WTC11 (cell line): ENCODE data around the gene PCDH19. TPM values are rescaled to one million over a fixed set of nuclear protein-coding genes. Genes with fewer than 3 reads are reported as not detected.

Source experiments
- ATAC-seq: fragments of 200-7000 bp; cut with Tn5 transposase; 2 replicates; pipeline ENCODE4 v1.10.0; 2021; ENCODE audit warnings: mild to moderate bottlenecking, moderate library complexity
- CTCF ChIA-PET: fragments of 300-600 bp; sonication (Branson Sonifier 250); formaldehyde crosslinking; loops from one replicate; lab custom pipeline; 2021; ENCODE audit warnings: antibody characterized with exemption; lab: Charles Lee
- POLR2A ChIA-PET: fragments of 350-600 bp; sonication (Branson Sonifier 250); formaldehyde crosslinking; loops from one replicate; lab custom pipeline; 2021; ENCODE audit warnings: antibody characterized with exemption; lab: Charles Lee
- DNase-seq: peaks from one replicate; pipeline ENCODE4 v3.0.0; 2021; ENCODE audit warnings: low spot score
- H3K27ac Mint-ChIP-seq: 2 replicates; pipeline ENCODE4 v1.8.0; 2021; ENCODE audit warnings: mixed read lengths
- H3K27me3 Mint-ChIP-seq: 2 replicates; pipeline ENCODE4 v1.8.0; 2021; ENCODE audit warnings: low read depth, mild to moderate bottlenecking, moderate library complexity, mixed read lengths
- H3K36me3 Mint-ChIP-seq: 2 replicates; pipeline ENCODE4 v1.8.0; 2021; ENCODE audit warnings: mixed read lengths
- H3K4me1 Mint-ChIP-seq: 2 replicates; pipeline ENCODE4 v1.8.0; 2022; ENCODE audit warnings: mixed read lengths
- H3K4me3 Mint-ChIP-seq: 2 replicates; pipeline ENCODE4 v1.8.0; 2021; ENCODE audit warnings: mild to moderate bottlenecking, moderate library complexity, mixed read lengths
- H3K9me3 Mint-ChIP-seq: 2 replicates; pipeline ENCODE4 v1.8.0; 2021; ENCODE audit warnings: mixed read lengths
- CREB1 ChIP-seq: sonication (generic); formaldehyde crosslinking; IDR thresholded peaks from 2 replicates; pipeline ENCODE4 v1.8.0; 2023; ENCODE audit warnings: mild to moderate bottlenecking, missing genetic modification reagents
- EMX1 ChIP-seq: fragments of 250-450 bp; sonication (Bioruptor Pico); IDR thresholded peaks from 2 replicates; pipeline ENCODE4 v1.8.0; 2021; ENCODE audit warnings: mild to moderate bottlenecking
- ESRRA ChIP-seq: sonication (generic); formaldehyde crosslinking; IDR thresholded peaks from 2 replicates; pipeline ENCODE4 v1.8.1; 2022; ENCODE audit warnings: mild to moderate bottlenecking, missing genetic modification reagents, borderline replicate concordance
- FOXJ3 ChIP-seq: sonication (generic); formaldehyde crosslinking; IDR thresholded peaks from 2 replicates; pipeline ENCODE4 v1.9.0; 2021; ENCODE audit warnings: missing genetic modification reagents, mild to moderate bottlenecking, borderline replicate concordance
- FOXK1 ChIP-seq: sonication (generic); formaldehyde crosslinking; IDR thresholded peaks from 2 replicates; pipeline ENCODE4 v1.8.0; 2022; ENCODE audit warnings: mild to moderate bottlenecking, moderate library complexity, missing genetic modification reagents
- FOXP1 ChIP-seq: sonication (generic); formaldehyde crosslinking; IDR thresholded peaks from 2 replicates; pipeline ENCODE4 v1.8.0; 2022; ENCODE audit warnings: missing genetic modification reagents, mild to moderate bottlenecking, moderate library complexity, borderline replicate concordance
- GABPB1 ChIP-seq: sonication (generic); formaldehyde crosslinking; IDR thresholded peaks from 2 replicates; pipeline ENCODE4 v1.8.1; 2023; ENCODE audit warnings: mild to moderate bottlenecking, missing genetic modification reagents
- HMGA2 ChIP-seq: fragments of 250-450 bp; sonication (Bioruptor Pico); IDR thresholded peaks from 2 replicates; pipeline ENCODE4 v1.4.0; 2021; ENCODE audit warnings: mild to moderate bottlenecking, moderate library complexity
- JAZF1 ChIP-seq: fragments of 250-450 bp; sonication (Bioruptor Pico); IDR thresholded peaks from 2 replicates; pipeline ENCODE4 v1.9.0; 2021; ENCODE audit warnings: moderate library complexity, mild to moderate bottlenecking, inconsistent platforms
- NFATC4 ChIP-seq: fragments of 250-450 bp; sonication (Bioruptor Pico); IDR thresholded peaks from 2 replicates; pipeline ENCODE4 v1.9.0; 2021; ENCODE audit warnings: mild to moderate bottlenecking
- NFYB ChIP-seq: sonication (generic); formaldehyde crosslinking; conservative IDR thresholded peaks from 2 replicates; pipeline ENCODE4 v1.8.0; 2022; ENCODE audit warnings: low read depth, missing genetic modification reagents
- OVOL2 ChIP-seq: fragments of 250-450 bp; sonication (Bioruptor Pico); IDR thresholded peaks from 2 replicates; pipeline ENCODE4 v1.9.0; 2021; ENCODE audit warnings: mild to moderate bottlenecking, borderline replicate concordance
- RELA ChIP-seq: sonication (generic); formaldehyde crosslinking; IDR thresholded peaks from 2 replicates; pipeline ENCODE4 v1.8.1; 2022; ENCODE audit warnings: missing genetic modification reagents, mild to moderate bottlenecking, borderline replicate concordance
- RORB ChIP-seq: fragments of 250-450 bp; sonication (Bioruptor Pico); IDR thresholded peaks from 2 replicates; pipeline ENCODE4 v1.9.0; 2021; ENCODE audit warnings: mild to moderate bottlenecking
- TEAD1 ChIP-seq: sonication (generic); formaldehyde crosslinking; IDR thresholded peaks from 2 replicates; pipeline ENCODE4 v1.8.0; 2022; ENCODE audit warnings: mild to moderate bottlenecking, missing genetic modification reagents
- ZBTB21 ChIP-seq: sonication (generic); formaldehyde crosslinking; IDR thresholded peaks from 2 replicates; pipeline ENCODE4 v1.8.1; 2023; ENCODE audit warnings: mild to moderate bottlenecking, missing genetic modification reagents, borderline replicate concordance
- ZNF671 ChIP-seq: fragments of 250-450 bp; sonication (Bioruptor Pico); IDR thresholded peaks from 2 replicates; pipeline ENCODE4 v1.8.0; 2021; ENCODE audit warnings: mild to moderate bottlenecking
- total RNA-seq: library from RNA; stranded (reverse); gene quantifications from 3 replicates; pipeline ENCODE4 v1.2.3, GENCODE V29; 2021
- TF ChIP-seq, protein P1 (sequence below): sonication (generic); formaldehyde crosslinking; IDR thresholded peaks from 2 replicates; pipeline ENCODE4 v1.8.1; 2022; ENCODE audit warnings: missing genetic modification reagents, borderline replicate concordance
- TF ChIP-seq, protein P2 (sequence below): sonication (generic); formaldehyde crosslinking; IDR thresholded peaks from 2 replicates; pipeline ENCODE4 v1.8.1; 2022; ENCODE audit warnings: low read depth, mild to moderate bottlenecking, moderate library complexity, missing genetic modification reagents, borderline replicate concordance
- TF ChIP-seq, protein P3 (sequence below): sonication (generic); formaldehyde crosslinking; IDR thresholded peaks from 2 replicates; pipeline ENCODE4 v1.8.1; 2023; ENCODE audit warnings: mild to moderate bottlenecking, missing genetic modification reagents, borderline replicate concordance
- TF ChIP-seq, protein P4 (sequence below): sonication (generic); formaldehyde crosslinking; IDR thresholded peaks from 2 replicates; pipeline ENCODE4 v1.8.0; 2022; ENCODE audit warnings: mild to moderate bottlenecking, missing genetic modification reagents
- TF ChIP-seq, protein P5 (sequence below): sonication (generic); formaldehyde crosslinking; IDR thresholded peaks from 2 replicates; pipeline ENCODE4 v1.8.1; 2023; ENCODE audit warnings: mild to moderate bottlenecking, missing genetic modification reagents
- TF ChIP-seq, protein P6 (sequence below): fragments of 250-450 bp; sonication (Bioruptor Pico); IDR thresholded peaks from 2 replicates; pipeline ENCODE4 v1.8.0; 2021; ENCODE audit warnings: mild to moderate bottlenecking

PCDH19 gene
- total RNA-seq, 1 experiment from 2014 or later, result 1.5 TPM

DNA sequence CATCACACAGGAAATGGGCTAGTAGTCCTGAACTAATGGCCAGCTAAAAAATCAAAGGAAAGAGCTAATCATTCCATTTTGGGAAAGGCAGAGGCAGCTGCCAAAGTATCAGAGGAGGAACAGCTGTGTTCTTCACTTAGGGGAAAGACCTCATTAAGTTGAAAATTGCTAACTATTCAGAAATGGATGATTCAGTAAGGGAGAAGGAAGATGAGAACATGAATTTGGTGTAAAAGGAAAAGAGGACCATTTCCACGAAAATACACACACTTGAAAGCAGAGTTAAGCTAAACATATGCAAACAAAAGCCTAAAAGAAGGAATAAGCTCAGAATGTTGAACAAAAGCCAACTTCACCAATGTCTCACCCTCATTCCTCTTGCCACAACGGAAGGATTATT lies 90.4 kb downstream of the PCDH19 start (continued):
- TF ChIP-seq FOXJ3 (CRISPR knock-in tag), result no peak

DNA sequence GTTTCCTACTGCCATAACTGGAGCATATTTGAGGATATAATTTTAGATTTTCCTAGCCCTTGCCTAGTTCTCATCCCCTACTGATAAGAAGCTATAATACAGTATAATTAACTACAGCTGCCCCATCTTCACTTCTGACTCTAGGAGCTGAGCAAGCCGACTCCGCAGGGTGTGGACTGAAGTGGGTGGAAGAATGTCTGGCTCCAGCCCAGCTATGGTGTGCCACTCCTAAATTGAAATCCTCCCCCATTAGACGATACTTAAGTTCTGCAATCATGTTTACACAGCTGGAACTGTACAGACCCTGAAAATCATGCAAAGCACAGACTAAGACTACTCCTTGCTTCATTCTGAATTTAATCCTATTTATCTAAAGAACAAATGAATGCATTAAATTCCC lies 93.1 kb downstream of the PCDH19 start:
- DNase-seq (no peak), ATAC-seq (no peak)
- ChIA-PET CTCF (no interaction called here), POLR2A (no interaction called here)
- Mint-ChIP-seq H3K27ac (no peak overlapping the region), H3K36me3 (0 out of 2 replicates have a peak, but pooled peaks cover 2% of the 10 kb centered on the region), H3K9me3 (peaks cover 4% of the 10 kb centered on the region; the same call in 1 of the 2 replicates), H3K4me3 (no peak overlapping the region), H3K4me1 (no peaks in the 10 kb centered on the region), H3K27me3 (no peaks in the 10 kb centered on the region)
- TF ChIP-seq RELA (CRISPR knock-in tag), result no peak
- no peak for TF ChIP-seq GABPB1 (CRISPR knock-in tag)
- TF ChIP-seq TEAD1 (CRISPR knock-in tag), result no peak
- no peak for TF ChIP-seq FOXP1 (CRISPR knock-in tag)
- no peak for TF ChIP-seq JAZF1 (CRISPR knock-in tag)
- TF ChIP-seq ESRRA, result no peak

DNA sequence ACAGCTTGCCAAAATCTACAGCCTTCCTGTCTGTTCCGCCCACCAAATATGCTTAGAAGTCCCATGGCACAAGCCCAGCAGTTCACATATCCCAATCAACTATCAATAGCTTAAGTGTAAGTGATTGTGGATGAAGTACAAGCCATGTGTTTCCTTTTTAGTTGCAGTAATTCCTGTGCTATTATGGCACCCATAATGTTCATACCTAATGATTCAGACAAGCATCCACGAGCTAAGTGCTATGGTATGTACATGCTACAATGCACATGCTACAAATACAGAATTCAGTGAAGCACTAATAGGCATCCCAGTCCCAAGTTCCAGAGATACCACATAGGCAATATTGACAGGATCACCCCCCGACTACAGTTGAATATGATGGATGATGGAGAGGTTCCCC lies 94.5 kb downstream of the PCDH19 start:
- Mint-ChIP-seq H3K4me3 (no peak overlapping the region), H3K9me3 (no peaks in the 10 kb centered on the region), H3K27ac (no peak overlapping the region), H3K4me1 (no peaks in the 10 kb centered on the region), H3K27me3 (no peaks in the 10 kb centered on the region), H3K36me3 (no peaks in the 10 kb centered on the region)
- POLR2A ChIA-PET, result no interaction called here
- CTCF ChIA-PET, result no interaction called here
- ATAC-seq, result no peak
- no peak for DNase-seq
- TF ChIP-seq FOXK1 (CRISPR knock-in tag) (no peak), ZNF671 (CRISPR knock-in tag) (no peak), EMX1 (CRISPR knock-in tag) (no peak), NFATC4 (CRISPR knock-in tag) (no peak), ZBTB21 (CRISPR knock-in tag) (no peak), HMGA2 (CRISPR knock-in tag) (no peak), NFYB (CRISPR knock-in tag) (no peak), CREB1 (CRISPR knock-in tag) (no peak), OVOL2 (CRISPR knock-in tag) (no peak), FOXP1 (CRISPR knock-in tag) (no peak), RORB (no peak), FOXJ3 (CRISPR knock-in tag) (no peak)
- TF ChIP-seq, protein P1, sequence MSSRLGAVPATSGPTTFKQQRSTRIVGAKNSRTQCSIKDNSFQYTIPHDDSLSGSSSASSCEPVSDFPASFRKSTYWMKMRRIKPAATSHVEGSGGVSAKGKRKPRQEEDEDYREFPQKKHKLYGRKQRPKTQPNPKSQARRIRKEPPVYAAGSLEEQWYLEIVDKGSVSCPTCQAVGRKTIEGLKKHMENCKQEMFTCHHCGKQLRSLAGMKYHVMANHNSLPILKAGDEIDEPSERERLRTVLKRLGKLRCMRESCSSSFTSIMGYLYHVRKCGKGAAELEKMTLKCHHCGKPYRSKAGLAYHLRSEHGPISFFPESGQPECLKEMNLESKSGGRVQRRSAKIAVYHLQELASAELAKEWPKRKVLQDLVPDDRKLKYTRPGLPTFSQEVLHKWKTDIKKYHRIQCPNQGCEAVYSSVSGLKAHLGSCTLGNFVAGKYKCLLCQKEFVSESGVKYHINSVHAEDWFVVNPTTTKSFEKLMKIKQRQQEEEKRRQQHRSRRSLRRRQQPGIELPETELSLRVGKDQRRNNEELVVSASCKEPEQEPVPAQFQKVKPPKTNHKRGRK (CRISPR knock-in tag), result no peak
- TF ChIP-seq, protein P2, sequence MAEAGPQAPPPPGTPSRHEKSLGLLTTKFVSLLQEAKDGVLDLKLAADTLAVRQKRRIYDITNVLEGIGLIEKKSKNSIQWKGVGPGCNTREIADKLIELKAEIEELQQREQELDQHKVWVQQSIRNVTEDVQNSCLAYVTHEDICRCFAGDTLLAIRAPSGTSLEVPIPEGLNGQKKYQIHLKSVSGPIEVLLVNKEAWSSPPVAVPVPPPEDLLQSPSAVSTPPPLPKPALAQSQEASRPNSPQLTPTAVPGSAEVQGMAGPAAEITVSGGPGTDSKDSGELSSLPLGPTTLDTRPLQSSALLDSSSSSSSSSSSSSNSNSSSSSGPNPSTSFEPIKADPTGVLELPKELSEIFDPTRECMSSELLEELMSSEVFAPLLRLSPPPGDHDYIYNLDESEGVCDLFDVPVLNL, result no peak
- TF ChIP-seq, protein P3, sequence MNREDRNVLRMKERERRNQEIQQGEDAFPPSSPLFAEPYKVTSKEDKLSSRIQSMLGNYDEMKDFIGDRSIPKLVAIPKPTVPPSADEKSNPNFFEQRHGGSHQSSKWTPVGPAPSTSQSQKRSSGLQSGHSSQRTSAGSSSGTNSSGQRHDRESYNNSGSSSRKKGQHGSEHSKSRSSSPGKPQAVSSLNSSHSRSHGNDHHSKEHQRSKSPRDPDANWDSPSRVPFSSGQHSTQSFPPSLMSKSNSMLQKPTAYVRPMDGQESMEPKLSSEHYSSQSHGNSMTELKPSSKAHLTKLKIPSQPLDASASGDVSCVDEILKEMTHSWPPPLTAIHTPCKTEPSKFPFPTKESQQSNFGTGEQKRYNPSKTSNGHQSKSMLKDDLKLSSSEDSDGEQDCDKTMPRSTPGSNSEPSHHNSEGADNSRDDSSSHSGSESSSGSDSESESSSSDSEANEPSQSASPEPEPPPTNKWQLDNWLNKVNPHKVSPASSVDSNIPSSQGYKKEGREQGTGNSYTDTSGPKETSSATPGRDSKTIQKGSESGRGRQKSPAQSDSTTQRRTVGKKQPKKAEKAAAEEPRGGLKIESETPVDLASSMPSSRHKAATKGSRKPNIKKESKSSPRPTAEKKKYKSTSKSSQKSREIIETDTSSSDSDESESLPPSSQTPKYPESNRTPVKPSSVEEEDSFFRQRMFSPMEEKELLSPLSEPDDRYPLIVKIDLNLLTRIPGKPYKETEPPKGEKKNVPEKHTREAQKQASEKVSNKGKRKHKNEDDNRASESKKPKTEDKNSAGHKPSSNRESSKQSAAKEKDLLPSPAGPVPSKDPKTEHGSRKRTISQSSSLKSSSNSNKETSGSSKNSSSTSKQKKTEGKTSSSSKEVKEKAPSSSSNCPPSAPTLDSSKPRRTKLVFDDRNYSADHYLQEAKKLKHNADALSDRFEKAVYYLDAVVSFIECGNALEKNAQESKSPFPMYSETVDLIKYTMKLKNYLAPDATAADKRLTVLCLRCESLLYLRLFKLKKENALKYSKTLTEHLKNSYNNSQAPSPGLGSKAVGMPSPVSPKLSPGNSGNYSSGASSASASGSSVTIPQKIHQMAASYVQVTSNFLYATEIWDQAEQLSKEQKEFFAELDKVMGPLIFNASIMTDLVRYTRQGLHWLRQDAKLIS (CRISPR knock-in tag), result no peak
- TF ChIP-seq, protein P4, sequence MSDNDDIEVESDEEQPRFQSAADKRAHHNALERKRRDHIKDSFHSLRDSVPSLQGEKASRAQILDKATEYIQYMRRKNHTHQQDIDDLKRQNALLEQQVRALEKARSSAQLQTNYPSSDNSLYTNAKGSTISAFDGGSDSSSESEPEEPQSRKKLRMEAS (CRISPR knock-in tag), result no peak
- TF ChIP-seq, protein P5, sequence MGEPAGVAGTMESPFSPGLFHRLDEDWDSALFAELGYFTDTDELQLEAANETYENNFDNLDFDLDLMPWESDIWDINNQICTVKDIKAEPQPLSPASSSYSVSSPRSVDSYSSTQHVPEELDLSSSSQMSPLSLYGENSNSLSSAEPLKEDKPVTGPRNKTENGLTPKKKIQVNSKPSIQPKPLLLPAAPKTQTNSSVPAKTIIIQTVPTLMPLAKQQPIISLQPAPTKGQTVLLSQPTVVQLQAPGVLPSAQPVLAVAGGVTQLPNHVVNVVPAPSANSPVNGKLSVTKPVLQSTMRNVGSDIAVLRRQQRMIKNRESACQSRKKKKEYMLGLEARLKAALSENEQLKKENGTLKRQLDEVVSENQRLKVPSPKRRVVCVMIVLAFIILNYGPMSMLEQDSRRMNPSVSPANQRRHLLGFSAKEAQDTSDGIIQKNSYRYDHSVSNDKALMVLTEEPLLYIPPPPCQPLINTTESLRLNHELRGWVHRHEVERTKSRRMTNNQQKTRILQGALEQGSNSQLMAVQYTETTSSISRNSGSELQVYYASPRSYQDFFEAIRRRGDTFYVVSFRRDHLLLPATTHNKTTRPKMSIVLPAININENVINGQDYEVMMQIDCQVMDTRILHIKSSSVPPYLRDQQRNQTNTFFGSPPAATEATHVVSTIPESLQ, result no peak
- TF ChIP-seq, protein P6, sequence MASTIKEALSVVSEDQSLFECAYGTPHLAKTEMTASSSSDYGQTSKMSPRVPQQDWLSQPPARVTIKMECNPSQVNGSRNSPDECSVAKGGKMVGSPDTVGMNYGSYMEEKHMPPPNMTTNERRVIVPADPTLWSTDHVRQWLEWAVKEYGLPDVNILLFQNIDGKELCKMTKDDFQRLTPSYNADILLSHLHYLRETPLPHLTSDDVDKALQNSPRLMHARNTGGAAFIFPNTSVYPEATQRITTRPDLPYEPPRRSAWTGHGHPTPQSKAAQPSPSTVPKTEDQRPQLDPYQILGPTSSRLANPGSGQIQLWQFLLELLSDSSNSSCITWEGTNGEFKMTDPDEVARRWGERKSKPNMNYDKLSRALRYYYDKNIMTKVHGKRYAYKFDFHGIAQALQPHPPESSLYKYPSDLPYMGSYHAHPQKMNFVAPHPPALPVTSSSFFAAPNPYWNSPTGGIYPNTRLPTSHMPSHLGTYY (CRISPR knock-in tag), result no peak
